Measurements from ENCODE around the gene ARHGAP18.

The ARHGAP18 gene

GRCh38 chr6:129667621-129668020, 42.4 kb downstream of the ARHGAP18 start:
- DNase-seq (ENCODE audit: low spot score), result no peak

- no peak for DNase-seq (ENCODE audit: low spot score)
These were observed 42.9 kb downstream of the ARHGAP18 start for GRCh38 chr6:129667034-129667433.

- no peak for DNase-seq (ENCODE audit: low spot score)
These were observed 44.4 kb downstream of the ARHGAP18 start for GRCh38 chr6:129665555-129665954.

GRCh38 chr6:129663531-129663930, 46.4 kb downstream of the ARHGAP18 start:
- no peak for DNase-seq (ENCODE audit: low spot score)

GRCh38 chr6:129662980-129663431, 47.0 kb downstream of the ARHGAP18 start:
- DNase-seq (ENCODE audit: low spot score), result no peak

- no peak for DNase-seq (ENCODE audit: low spot score)
These were observed 47.6 kb downstream of the ARHGAP18 start for GRCh38 chr6:129662406-129662766.

GRCh38 chr6:129661536-129662405, 48.2 kb downstream of the ARHGAP18 start:
- no peak for DNase-seq (ENCODE audit: low spot score)

- DNase-seq (ENCODE audit: low spot score), result no peak
These were observed 49.7 kb downstream of the ARHGAP18 start for GRCh38 chr6:129660346-129660676.

GRCh38 chr6:129659590-129660345, 50.2 kb downstream of the ARHGAP18 start:
- no peak for DNase-seq (ENCODE audit: low spot score)

GRCh38 chr6:129659167-129659566, 50.8 kb downstream of the ARHGAP18 start:
- DNase-seq (ENCODE audit: low spot score), result no peak

- no peak for DNase-seq (ENCODE audit: low spot score)
These were observed 52.5 kb downstream of the ARHGAP18 start for GRCh38 chr6:129657483-129657882.

GRCh38 chr6:129655334-129655733, 54.6 kb downstream of the ARHGAP18 start:
- DNase-seq (ENCODE audit: low spot score), result no peak

- no peak for DNase-seq (ENCODE audit: low spot score)
These were observed 56.2 kb downstream of the ARHGAP18 start for GRCh38 chr6:129653746-129654145.

GRCh38 chr6:129653229-129653628, 56.7 kb downstream of the ARHGAP18 start:
- DNase-seq (ENCODE audit: low spot score), result no peak

GRCh38 chr6:129651291-129651691, 58.7 kb downstream of the ARHGAP18 start:
- no peak for DNase-seq (ENCODE audit: low spot score)

- DNase-seq (ENCODE audit: low spot score), result no peak
These were observed 61.0 kb downstream of the ARHGAP18 start for GRCh38 chr6:129648819-129649491.

GRCh38 chr6:129647044-129647443, 62.9 kb downstream of the ARHGAP18 start:
- no peak for DNase-seq (ENCODE audit: low spot score)

GRCh38 chr6:129646642-129647041, 63.3 kb downstream of the ARHGAP18 start:
- no peak for DNase-seq (ENCODE audit: low spot score)

GRCh38 chr6:129645830-129646579, 64.0 kb downstream of the ARHGAP18 start:
- no peak for DNase-seq (ENCODE audit: low spot score)

- DNase-seq (ENCODE audit: low spot score), result no peak
These were observed 64.7 kb downstream of the ARHGAP18 start for GRCh38 chr6:129645106-129645829.

- DNase-seq (ENCODE audit: low spot score), result no peak
These were observed 65.4 kb downstream of the ARHGAP18 start for GRCh38 chr6:129644567-129645015.

Data from iPS-NIHi11 (cell line).